Glomerular visceral epithelial cell (primary cell): Measurements from ENCODE around the gene PKDREJ.
"Not testable (repeated sequence)": the region's sequence is repeated elsewhere in the genome, so short reads cannot be mapped to it uniquely, and the experiment has no call there.

Experiments used
- DNase-seq: peaks from one replicate; pipeline ENCODE4 v3.0.0-alpha.2; 2016; ENCODE audit errors: extremely low spot score

The PKDREJ gene

GRCh38 chr22:46263216-46263590, at the start of gene PKDREJ:
Gene PKDREJ, minus strand, starts transcription at chr22:46263343. Its CDS starts 21 bp downstream, at chr22:46263322.
- DNase-seq, result no peak

- DNase-seq, result not testable (repeated sequence)
Observed at GRCh38 chr22:46312848-46313247, 49.7 kb upstream of the PKDREJ start.

DNA sequence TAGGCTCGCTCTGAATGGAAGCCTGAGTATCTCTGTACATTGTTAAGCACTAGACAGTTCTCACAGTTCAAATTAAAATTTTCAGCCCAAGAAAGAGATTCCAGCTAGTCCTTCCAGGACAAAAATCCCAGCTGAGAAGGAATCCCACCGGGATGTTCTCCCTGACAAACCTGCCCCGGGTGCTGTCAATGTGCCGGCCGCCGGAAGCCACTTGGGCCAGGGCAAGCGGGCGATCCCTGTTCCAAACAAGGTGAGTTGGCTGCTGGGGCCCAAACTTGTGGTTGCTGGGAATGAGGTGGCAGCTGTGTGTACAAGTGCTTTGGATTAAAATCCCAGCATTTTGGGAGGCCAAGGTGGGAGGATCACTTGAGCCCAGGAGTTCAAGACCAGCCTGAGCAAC, 48.9 kb upstream of the PKDREJ start:
- DNase-seq, result no peak

GRCh38 chr22:46309526-46310085, 46.5 kb upstream of the PKDREJ start:
- DNase-seq, result no peak

DNA sequence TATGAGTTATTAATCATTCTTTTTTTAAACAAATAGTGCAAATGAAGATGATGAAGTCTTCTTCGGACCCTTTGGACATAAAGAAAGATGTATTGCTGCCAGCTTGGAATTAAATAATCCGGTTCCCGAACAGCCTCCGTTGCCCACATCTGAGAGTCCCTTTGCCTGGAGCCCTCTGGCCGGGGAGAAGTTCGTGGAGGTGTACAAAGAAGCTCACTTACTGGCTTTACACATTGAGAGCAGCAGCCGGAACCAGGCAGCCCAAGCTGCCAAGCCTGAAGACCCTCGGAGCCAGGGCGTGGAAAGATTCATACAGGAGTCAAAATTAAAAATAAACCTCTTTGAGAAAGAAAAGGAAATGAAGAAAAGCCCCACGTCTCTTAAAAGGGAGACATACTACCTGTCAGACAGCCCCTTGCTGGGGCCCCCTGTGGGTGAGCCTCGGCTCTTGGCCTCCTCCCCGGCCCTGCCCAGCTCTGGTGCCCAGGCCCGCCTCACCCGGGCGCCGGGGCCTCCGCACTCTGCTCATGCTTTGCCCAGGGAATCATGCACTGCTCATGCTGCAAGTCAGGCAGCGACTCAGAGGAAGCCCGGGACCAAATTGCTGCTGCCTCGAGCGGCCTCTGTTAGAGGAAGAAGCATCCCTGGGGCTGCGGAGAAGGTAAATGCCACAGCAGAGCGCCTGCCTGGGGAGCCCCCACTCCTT, 45.3 kb upstream of the PKDREJ start:
- no peak for DNase-seq

DNA sequence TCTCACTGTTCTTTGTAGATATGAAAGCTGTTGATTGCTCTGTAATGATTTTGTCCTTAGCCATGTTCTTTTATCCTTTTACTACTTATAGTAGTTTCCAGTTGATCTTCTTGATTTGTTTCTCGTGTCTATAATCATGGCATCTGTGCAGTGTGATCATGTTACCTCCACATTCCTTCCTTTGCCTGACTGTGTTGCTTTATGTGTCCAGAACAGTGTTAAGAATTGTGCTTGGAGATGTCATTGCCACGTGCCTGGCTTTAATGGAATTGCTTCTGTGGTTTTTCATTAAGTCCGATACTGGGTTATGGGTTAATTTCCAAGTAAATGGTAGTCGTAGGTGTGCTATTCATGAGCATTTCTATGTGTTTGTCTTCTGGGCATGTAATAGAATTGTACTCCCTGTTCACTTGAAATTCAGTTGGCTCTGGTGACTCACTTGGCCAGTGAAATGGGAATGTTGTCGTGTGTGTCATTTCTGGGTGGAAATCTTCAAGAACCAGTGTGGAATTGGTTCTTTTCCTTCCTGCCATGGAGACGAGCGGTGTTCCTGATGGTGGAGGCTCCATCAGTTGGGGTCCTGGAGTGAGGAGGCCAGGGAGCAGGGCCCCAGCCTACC, 40.3 kb upstream of the PKDREJ start:
- no peak for DNase-seq

DNA sequence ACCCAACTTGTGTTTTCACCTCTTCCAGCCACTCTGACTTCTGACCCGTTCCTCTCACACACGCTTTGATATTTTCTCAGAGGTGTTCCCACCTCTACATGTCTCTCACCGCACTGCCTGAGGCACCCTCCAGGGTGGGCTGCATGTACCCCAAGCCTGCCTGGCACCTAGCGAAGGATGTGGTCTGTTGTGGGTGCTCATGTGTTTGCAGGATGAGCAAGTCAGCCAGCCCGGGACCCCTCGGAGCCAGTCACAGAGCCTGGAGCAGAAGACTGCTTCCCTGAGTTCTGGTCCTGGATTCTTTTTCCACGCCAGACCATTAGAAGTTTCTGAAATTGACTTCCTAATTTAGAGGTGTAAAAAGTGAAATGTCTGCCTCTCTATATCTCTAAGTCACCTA, 37.3 kb upstream of the PKDREJ start:
- DNase-seq, result no peak

GRCh38 chr22:46299101-46299500, 36.0 kb upstream of the PKDREJ start:
- no peak for DNase-seq

GRCh38 chr22:46297151-46297812, 34.1 kb upstream of the PKDREJ start:
- DNase-seq, result peak; percentile 45

- DNase-seq, result peak; percentile 98
Observed at GRCh38 chr22:46296257-46297150, 33.4 kb upstream of the PKDREJ start, which contains the start of gene GTSE1. Gene GTSE1, plus strand, starts transcription at chr22:46296870. Its CDS starts 531 bp downstream, at chr22:46297401.

GRCh38 chr22:46295277-46295971, 32.3 kb upstream of the PKDREJ start:
- no peak for DNase-seq

DNA sequence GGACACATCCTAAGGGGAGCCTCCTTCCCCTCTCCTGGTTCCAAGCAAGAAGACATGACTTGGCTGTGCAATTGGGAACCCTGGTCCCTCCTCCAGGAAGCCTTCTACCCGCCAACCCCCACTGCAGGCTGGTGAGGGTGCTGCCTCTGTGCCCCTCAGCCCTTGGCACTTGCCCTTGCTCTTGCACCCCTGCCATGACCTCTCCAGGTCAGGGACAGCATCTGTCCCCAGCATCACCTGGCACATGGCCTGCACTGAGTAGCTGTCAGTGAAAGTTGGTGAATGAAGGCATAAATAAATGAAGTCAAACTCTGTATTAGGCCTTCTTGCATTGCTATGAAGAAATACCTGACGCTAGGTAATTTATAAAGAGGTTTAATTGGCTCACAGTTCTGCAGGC, 31.6 kb upstream of the PKDREJ start:
- DNase-seq, result no peak

- DNase-seq, result no peak
Observed at GRCh38 chr22:46293577-46294260, 30.6 kb upstream of the PKDREJ start.

- no peak for DNase-seq
Observed at GRCh38 chr22:46292732-46293131, 29.6 kb upstream of the PKDREJ start.

DNA sequence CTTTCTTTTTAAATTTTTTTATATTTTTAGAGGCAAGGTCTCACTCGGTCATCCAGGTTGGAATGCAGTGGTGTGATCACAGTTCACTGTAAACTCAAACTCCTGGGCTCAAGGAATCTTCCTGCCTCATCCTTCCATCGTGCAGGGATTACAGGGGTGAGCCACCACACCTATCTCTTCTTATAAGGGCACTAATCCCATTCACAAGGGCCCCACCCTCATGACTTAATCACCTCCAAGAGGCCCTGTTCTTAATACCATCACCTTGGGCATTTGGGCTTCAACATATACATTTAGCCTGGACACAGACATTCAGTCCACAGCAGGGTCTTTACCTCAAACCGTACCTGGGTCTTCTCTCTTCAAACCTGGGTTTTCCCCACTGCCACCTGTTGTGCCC, 29.0 kb upstream of the PKDREJ start:
- DNase-seq, result no peak

GRCh38 chr22:46290843-46291785, 28.0 kb upstream of the PKDREJ start:
- DNase-seq, result no peak

- DNase-seq, result no peak
Observed at GRCh38 chr22:46290121-46290842, 27.1 kb upstream of the PKDREJ start.

- DNase-seq, result no peak
Observed at GRCh38 chr22:46289244-46289891, 26.2 kb upstream of the PKDREJ start.
